Islet precursor cell (in vitro differentiated cells): ENCODE measurements around the gene ADRM1.

ENCODE experiments used
- DNase-seq: peaks from one replicate; pipeline ENCODE4 v3.0.0-alpha.2; 2018

Gene ADRM1

DNA sequence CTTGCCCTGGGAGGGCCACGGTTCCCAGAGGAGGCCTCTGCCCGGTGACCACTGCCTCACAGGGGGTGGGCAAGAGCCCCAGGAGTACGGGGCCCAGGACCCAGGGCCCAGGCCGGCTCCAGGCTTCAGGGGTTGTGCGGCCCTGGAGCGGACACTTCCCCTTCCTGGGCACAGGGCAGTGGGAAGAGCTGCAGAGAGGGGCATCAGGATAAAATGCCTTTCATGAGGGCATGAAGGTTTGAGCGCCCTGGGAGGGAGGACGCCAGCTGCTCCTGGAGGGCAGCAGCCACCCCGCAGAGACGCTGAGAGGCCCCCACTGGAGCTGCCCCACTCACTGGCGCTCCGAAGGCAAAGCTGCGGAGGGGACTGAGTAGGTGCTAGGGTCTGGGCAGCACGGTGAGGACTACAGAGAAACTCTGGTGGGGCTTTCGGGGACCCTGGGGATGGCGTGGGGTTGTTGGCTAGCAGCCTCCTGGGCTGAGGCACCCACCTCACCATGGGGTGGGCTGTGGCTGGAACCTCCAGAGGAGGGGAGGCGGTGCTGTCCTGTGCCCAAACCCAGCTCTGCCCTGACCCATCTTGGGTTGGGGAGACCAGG lies 53.9 kb downstream of the ADRM1 start:
- no peak for DNase-seq

DNA sequence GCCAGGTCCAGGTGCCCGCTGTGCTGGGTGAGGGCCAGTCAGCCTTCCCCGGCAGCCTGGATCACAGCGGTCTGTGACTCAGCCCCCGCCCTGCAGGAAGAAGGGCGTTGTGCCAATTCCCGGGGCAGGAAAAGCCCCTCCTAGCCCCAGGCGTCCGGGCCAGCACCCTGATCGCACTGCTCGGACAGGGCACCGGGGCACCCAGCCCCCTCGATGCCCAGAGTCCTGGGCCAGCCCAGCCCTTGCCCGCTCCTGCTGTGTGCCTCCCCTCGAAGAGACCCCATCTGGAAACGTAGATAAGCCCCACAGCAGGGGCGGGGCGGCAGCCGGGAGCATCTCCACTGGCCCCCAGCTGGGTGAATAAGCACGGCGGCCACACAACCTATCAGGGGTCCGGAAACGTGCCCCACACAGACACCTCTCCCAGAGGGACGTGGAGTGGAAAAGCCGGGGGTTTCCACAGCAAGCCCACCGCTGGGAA lies 54.4 kb downstream of the ADRM1 start:
- DNase-seq = no peak

DNA sequence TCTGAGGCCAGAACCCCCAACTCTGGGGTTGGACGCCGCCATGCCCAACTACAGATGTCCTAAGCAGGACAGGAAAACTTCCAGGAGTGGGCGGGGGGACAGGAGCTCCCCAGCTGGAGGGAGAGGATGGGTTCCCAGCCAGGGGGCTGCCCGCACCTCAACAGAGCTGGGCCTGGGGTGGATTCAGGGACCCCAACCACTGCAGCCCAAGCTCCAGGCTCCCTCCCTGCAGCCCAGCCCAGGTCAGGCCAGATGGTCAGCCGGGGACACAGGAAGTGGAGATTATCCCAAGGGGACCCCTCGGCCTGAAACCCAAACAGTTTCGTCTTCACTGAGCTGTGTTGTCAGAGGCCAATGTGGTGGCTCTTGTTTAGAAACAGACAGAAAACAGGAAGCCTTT lies 54.9 kb downstream of the ADRM1 start:
- peak; percentile 46 for DNase-seq
